AG09309 (cell line): ENCODE measurements around the gene PRPF8.

Source experiments
- DNase-seq: peaks from one replicate; pipeline ENCODE4 v3.0.0-alpha.2; 2010; ENCODE audit warnings: low read depth
- H3K4me3 ChIP-seq: 2 replicates; pipeline ENCODE4 v1.5.1; 2011; ENCODE audit warnings: mild to moderate bottlenecking, low read depth, low read length, moderate library complexity; ENCODE audit not compliant: control insufficient read depth
- CTCF ChIP-seq: IDR thresholded peaks from 2 replicates; pipeline ENCODE4 v1.5.1; 2011; ENCODE audit warnings: mild to moderate bottlenecking, low read depth, low read length, inconsistent platforms; ENCODE audit not compliant: insufficient read depth, control insufficient read depth; ENCODE audit errors: missing control alignments

PRPF8 gene

GRCh38 chr17:1644493-1645206 lies 40.0 kb downstream of the PRPF8 start:
- DNase-seq: no peak
- TF ChIP-seq CTCF: no peak
- no peak overlapping the region for H3K4me3 ChIP-seq

GRCh38 chr17:1643999-1644492 lies 40.6 kb downstream of the PRPF8 start:
- TF ChIP-seq CTCF: no peak
- no peak for DNase-seq
- H3K4me3 ChIP-seq: no peak overlapping the region

- no peak for TF ChIP-seq CTCF
- DNase-seq: no peak
Observed at GRCh38 chr17:1643293-1643998, 41.2 kb downstream of the PRPF8 start.

GRCh38 chr17:1641065-1641403 lies 43.6 kb downstream of the PRPF8 start:
- TF ChIP-seq CTCF: no peak

More at GRCh38 chr17:1643293-1643998, 41.2 kb downstream of the PRPF8 start:
- no peak overlapping the region; the same call in 1 of the 2 replicates for H3K4me3 ChIP-seq

GRCh38 chr17:1640329-1641064 lies 44.2 kb downstream of the PRPF8 start:
- no peak overlapping the region for H3K4me3 ChIP-seq
- TF ChIP-seq CTCF: no peak
- DNase-seq: no peak

More at GRCh38 chr17:1641065-1641403, 43.6 kb downstream of the PRPF8 start:
- no peak for DNase-seq
- H3K4me3 ChIP-seq: no peak overlapping the region

GRCh38 chr17:1639549-1640180 lies 45.0 kb downstream of the PRPF8 start:
- no peak overlapping the region for H3K4me3 ChIP-seq
- DNase-seq: no peak
- no peak for TF ChIP-seq CTCF
